H9 (cell line): ENCODE data around the gene PPARA. TPM values are rescaled to one million over a fixed set of nuclear protein-coding genes. Genes with fewer than 3 reads are reported as not detected.

Experiments
- DNase-seq: peaks from one replicate; pipeline ENCODE4 v3.0.0-alpha.2; 2017
- H2AFZ ChIP-seq: one replicate; pipeline ENCODE4 v1.6.1; 2013; ENCODE audit warnings: mild to moderate bottlenecking, low read length, control low read depth, moderate library complexity
- H2AK5ac ChIP-seq: 2 replicates; pipeline ENCODE4 v1.6.1; 2013; ENCODE audit warnings: low read length, control low read depth, mixed read lengths; ENCODE audit not compliant: insufficient read length
- H2BK120ac ChIP-seq: one replicate; pipeline ENCODE4 v1.6.1; 2013; ENCODE audit warnings: low read depth, mild to moderate bottlenecking, low read length, control low read depth, inconsistent platforms; ENCODE audit not compliant: poor library complexity, severe bottlenecking
- H2BK12ac ChIP-seq: 2 replicates; pipeline ENCODE4 v1.6.1; 2013; ENCODE audit warnings: low read length, control low read depth, mixed read lengths, low read depth; ENCODE audit not compliant: insufficient read length
- H2BK15ac ChIP-seq: 2 replicates; pipeline ENCODE4 v1.6.1; 2013; ENCODE audit warnings: low read depth, low read length, control low read depth
- H2BK20ac ChIP-seq: one replicate; pipeline ENCODE4 v1.6.1; 2013; ENCODE audit warnings: low read depth, mild to moderate bottlenecking, low read length, control low read depth, inconsistent platforms; ENCODE audit not compliant: poor library complexity, severe bottlenecking
- H2BK5ac ChIP-seq: 2 replicates; pipeline ENCODE4 v1.6.1; 2013; ENCODE audit warnings: low read length, control low read depth, mixed read lengths; ENCODE audit not compliant: insufficient read length
- H3K14ac ChIP-seq: 2 replicates; pipeline ENCODE4 v1.6.1; 2013; ENCODE audit warnings: low read length, control low read depth; ENCODE audit not compliant: insufficient read depth
- H3K18ac ChIP-seq: 2 replicates; pipeline ENCODE4 v1.6.1; 2013; ENCODE audit warnings: low read depth, mild to moderate bottlenecking, mixed read lengths, low read length, control low read depth; ENCODE audit not compliant: insufficient read length
- H3K23ac ChIP-seq: 2 replicates; pipeline ENCODE4 v1.6.1; 2013; ENCODE audit warnings: low read length, control low read depth, mixed read lengths, low read depth; ENCODE audit not compliant: insufficient read length
- H3K23me2 ChIP-seq: 2 replicates; pipeline ENCODE4 v1.6.1; 2013; ENCODE audit warnings: low read depth, mild to moderate bottlenecking, mixed read lengths, low read length, control low read depth; ENCODE audit not compliant: insufficient read length, poor library complexity, severe bottlenecking
- H3K27ac ChIP-seq: 2 replicates; pipeline ENCODE4 v1.5.1; 2013; ENCODE audit warnings: low read length, control low read depth, mixed read lengths, low read depth; ENCODE audit not compliant: insufficient read length
- H3K27me3 ChIP-seq: 2 replicates; pipeline ENCODE4 v1.6.1; 2013; ENCODE audit warnings: low read length, control low read depth, inconsistent platforms; ENCODE audit not compliant: insufficient read depth
- H3K4ac ChIP-seq: 2 replicates; pipeline ENCODE4 v1.6.1; 2013; ENCODE audit warnings: low read depth, mild to moderate bottlenecking, control low read depth, inconsistent platforms, low read length, moderate library complexity
- H3K4me1 ChIP-seq: 2 replicates; pipeline ENCODE4 v1.6.1; 2013; ENCODE audit warnings: low read length, control low read depth, inconsistent platforms; ENCODE audit not compliant: insufficient read depth
- H3K4me2 ChIP-seq: 2 replicates; pipeline ENCODE4 v1.6.1; 2013; ENCODE audit warnings: low read length, control low read depth, mixed read lengths; ENCODE audit not compliant: insufficient read length, insufficient read depth
- H3K56ac ChIP-seq: 2 replicates; pipeline ENCODE4 v1.6.1; 2013; ENCODE audit warnings: low read depth, mild to moderate bottlenecking, mixed read lengths, low read length, control low read depth; ENCODE audit not compliant: insufficient read length
- H3K79me1 ChIP-seq: 2 replicates; pipeline ENCODE4 v1.6.1; 2013; ENCODE audit warnings: low read depth, mild to moderate bottlenecking, moderate library complexity, low read length, control low read depth, inconsistent platforms; ENCODE audit not compliant: insufficient read depth, poor library complexity, severe bottlenecking
- H3K79me2 ChIP-seq: 2 replicates; pipeline ENCODE4 v1.6.1; 2013; ENCODE audit warnings: low read length, control low read depth, inconsistent platforms; ENCODE audit not compliant: insufficient read depth
- H3K9ac ChIP-seq: 2 replicates; pipeline ENCODE4 v1.6.1; 2013; ENCODE audit warnings: low read length, control low read depth, mixed read lengths; ENCODE audit not compliant: insufficient read length; ENCODE audit errors: extremely low read depth
- H3K9me3 ChIP-seq: one replicate; pipeline ENCODE4 v1.6.1; 2013; ENCODE audit warnings: low read depth, low read length, inconsistent platforms; ENCODE audit not compliant: control insufficient read depth
- H3T11ph ChIP-seq: one replicate; pipeline ENCODE4 v1.6.1; 2013; ENCODE audit warnings: mild to moderate bottlenecking, low read length, control low read depth, inconsistent platforms
- H4K20me1 ChIP-seq: one replicate; pipeline ENCODE4 v1.6.1; 2013; ENCODE audit not compliant: control insufficient read depth, insufficient read length, insufficient read depth
- H4K5ac ChIP-seq: 2 replicates; pipeline ENCODE4 v1.6.1; 2013; ENCODE audit warnings: low read depth, mild to moderate bottlenecking, mixed read lengths, low read length, control low read depth; ENCODE audit not compliant: insufficient read length
- H4K8ac ChIP-seq: replicated peaks from 2 replicates; pipeline ENCODE4 v1.6.1; 2013; ENCODE audit warnings: low read length, control low read depth, mixed read lengths, low read depth; ENCODE audit not compliant: insufficient read length
- H4K91ac ChIP-seq: 2 replicates; pipeline ENCODE4 v1.6.1; 2013; ENCODE audit warnings: low read depth, mild to moderate bottlenecking, moderate library complexity, mixed read lengths, low read length, control low read depth; ENCODE audit not compliant: insufficient read length
- H3K27ac Mint-ChIP-seq, 3 experiments: 2 replicates in 2 of 3; 3 replicates in 1 of 3; pipeline ENCODE4 v1.8.0; 2020 to 2021; ENCODE audit warnings: mixed read lengths in 3 of 3, mild to moderate bottlenecking in 1 of 3, moderate library complexity in 1 of 3
- H3K27me3 Mint-ChIP-seq: 2 replicates; pipeline ENCODE4 v1.8.0; 2021; ENCODE audit warnings: low read depth, mild to moderate bottlenecking, moderate library complexity, mixed read lengths
- H3K36me3 Mint-ChIP-seq, 3 experiments: 2 replicates in 2 of 3; 3 replicates in 1 of 3; pipeline ENCODE4 v1.8.0; 2020 to 2021; ENCODE audit warnings: low read depth in 3 of 3, mixed read lengths in 3 of 3; ENCODE audit not compliant: insufficient read depth in 1 of 3
- H3K4me1 Mint-ChIP-seq, 2 experiments: 2 replicates each; pipeline ENCODE4 v1.8.0; 2020; ENCODE audit warnings: mixed read lengths in 2 of 2
- H3K4me3 Mint-ChIP-seq, 2 experiments: 2 replicates in 1 of 2; 3 replicates in 1 of 2; pipeline ENCODE4 v1.8.0; 2020 to 2021; ENCODE audit warnings: mild to moderate bottlenecking in 2 of 2, mixed read lengths in 2 of 2, moderate library complexity in 1 of 2
- H3K9me3 Mint-ChIP-seq, 2 experiments: 2 replicates in 1 of 2; 3 replicates in 1 of 2; pipeline ENCODE4 v1.8.0; 2020; ENCODE audit warnings: mild to moderate bottlenecking in 2 of 2, mixed read lengths in 2 of 2, moderate library complexity in 1 of 2
- whole genome bisulfite sequencing: extraction: QIAGEN DNeasy Blood & Tissue Kit; methylation state at CpG from one replicate; pipeline ENCODE4 v1.1.7; 2013; ENCODE audit warnings: missing lambda C conversion rate, low lambda C conversion rate, mixed read lengths; ENCODE audit not compliant: insufficient read length; ENCODE audit errors: extremely low coverage; 5-methylcytosine and 5-hydroxymethylcytosine counted together
- total RNA-seq: library from RNA; stranded (reverse); gene quantifications from 2 replicates; pipeline ENCODE4 v1.2.1, GENCODE V29; 2021
- TF ChIP-seq, protein P1 (sequence below): fragments of 200-600 bp; sonication (generic); conservative IDR thresholded peaks from 3 replicates; pipeline ENCODE4 v1.8.0; 2021; ENCODE audit warnings: antibody characterized with exemption, mild to moderate bottlenecking

PPARA gene
- total RNA-seq, 1 experiment from 2014 or later = 7.3 TPM

DNA sequence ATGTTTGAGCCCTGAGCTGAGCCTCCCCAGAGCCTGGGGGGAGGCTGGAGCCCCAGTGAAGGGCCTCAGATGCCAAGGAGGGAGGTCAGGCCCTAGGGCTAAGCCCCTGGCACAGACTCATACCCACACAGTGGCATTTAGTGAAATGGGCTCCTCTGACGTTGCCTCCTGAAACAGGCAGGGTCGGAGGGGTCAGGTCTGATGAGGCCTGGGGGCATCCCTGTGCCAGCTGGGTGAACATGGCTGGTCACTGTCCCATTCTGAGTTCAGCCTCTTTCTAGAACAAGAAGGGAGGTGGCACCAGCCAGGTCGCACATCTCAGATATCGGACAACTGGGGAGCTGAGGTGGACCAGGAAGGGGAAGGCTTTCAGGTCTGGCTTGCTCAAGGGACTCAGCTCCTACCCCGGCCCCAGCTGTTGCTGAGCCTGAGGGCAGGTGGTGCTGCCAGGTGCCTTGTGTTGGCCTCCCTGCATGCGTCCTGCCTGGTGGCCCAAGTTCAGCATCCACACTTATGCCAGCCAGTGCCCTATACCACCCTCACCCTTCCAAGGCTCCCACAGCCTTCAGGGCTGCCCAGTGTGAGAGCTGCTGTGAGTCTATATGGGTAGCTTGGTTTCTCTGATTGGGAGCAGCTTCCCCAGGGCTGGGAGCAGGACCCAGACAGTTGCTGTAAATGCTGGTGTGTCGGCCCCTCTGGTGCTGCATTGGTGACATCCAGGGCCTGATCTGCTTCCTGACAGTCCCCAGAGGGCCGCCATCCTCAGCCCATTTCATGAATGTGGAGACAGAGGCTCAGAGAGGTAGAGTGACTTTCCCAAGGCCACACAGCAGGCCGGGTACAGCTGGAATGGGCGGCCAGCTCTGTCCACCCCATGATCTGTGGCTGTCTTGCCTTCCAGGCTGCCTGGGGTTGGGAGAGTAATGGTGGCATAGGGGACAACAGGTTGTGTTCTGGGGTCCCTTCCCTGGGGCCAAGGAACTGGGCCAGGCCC lies 32.8 kb upstream of the PPARA start:
- H4K20me1 ChIP-seq = no peaks in the 10 kb centered on the region
- WGBS = no CpG with 5 or more reads among the region's 10 CpGs
- no peak overlapping the region for H2BK12ac ChIP-seq
- H2AFZ ChIP-seq = no peak overlapping the region
- H3K27me3 ChIP-seq = no peaks in the 10 kb centered on the region
- Mint-ChIP-seq H3K36me3 (no peaks in the 10 kb centered on the region), H3K27me3 (peaks cover 6% of the 10 kb centered on the region), H3K9me3 (no peaks in the 10 kb centered on the region), H3K4me3 (no peak overlapping the region), H3K4me1 (peaks cover 0 to 6% of the 10 kb centered on the region in 2 experiments; a peak in 1 of 4 replicates), H3K27ac (no peak overlapping the region)
- TF ChIP-seq, protein P1, sequence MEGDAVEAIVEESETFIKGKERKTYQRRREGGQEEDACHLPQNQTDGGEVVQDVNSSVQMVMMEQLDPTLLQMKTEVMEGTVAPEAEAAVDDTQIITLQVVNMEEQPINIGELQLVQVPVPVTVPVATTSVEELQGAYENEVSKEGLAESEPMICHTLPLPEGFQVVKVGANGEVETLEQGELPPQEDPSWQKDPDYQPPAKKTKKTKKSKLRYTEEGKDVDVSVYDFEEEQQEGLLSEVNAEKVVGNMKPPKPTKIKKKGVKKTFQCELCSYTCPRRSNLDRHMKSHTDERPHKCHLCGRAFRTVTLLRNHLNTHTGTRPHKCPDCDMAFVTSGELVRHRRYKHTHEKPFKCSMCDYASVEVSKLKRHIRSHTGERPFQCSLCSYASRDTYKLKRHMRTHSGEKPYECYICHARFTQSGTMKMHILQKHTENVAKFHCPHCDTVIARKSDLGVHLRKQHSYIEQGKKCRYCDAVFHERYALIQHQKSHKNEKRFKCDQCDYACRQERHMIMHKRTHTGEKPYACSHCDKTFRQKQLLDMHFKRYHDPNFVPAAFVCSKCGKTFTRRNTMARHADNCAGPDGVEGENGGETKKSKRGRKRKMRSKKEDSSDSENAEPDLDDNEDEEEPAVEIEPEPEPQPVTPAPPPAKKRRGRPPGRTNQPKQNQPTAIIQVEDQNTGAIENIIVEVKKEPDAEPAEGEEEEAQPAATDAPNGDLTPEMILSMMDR = no peak
- no peak overlapping the region for H3K56ac ChIP-seq
- H2AK5ac ChIP-seq = no peak overlapping the region
- no peak overlapping the region for H3K4ac ChIP-seq
- no peaks in the 10 kb centered on the region for H3K4me1 ChIP-seq
- H3K14ac ChIP-seq = no peak overlapping the region; the same call in 1 of the 2 replicates
- no peak overlapping the region for H3K4me2 ChIP-seq
- H3K27ac ChIP-seq = no peak overlapping the region
- H3K23ac ChIP-seq = no peak overlapping the region
- H3T11ph ChIP-seq = no peak overlapping the region
- no peak overlapping the region for H4K91ac ChIP-seq
- no peak overlapping the region for H4K5ac ChIP-seq
- no peak overlapping the region for H2BK5ac ChIP-seq
- H3K79me1 ChIP-seq = no peaks in the 10 kb centered on the region
- H2BK120ac ChIP-seq = no peak overlapping the region
- H3K18ac ChIP-seq = no peak overlapping the region
- H3K23me2 ChIP-seq = no peaks in the 10 kb centered on the region
- H2BK20ac ChIP-seq = no peak overlapping the region
- H3K79me2 ChIP-seq = no peaks in the 10 kb centered on the region
- H4K8ac ChIP-seq = no peak overlapping the region
- H2BK15ac ChIP-seq = no peak overlapping the region
- DNase-seq = no peak
- no peak overlapping the region for H3K9ac ChIP-seq
- H3K9me3 ChIP-seq = no peaks in the 10 kb centered on the region
